Measurements from ENCODE around the gene ZNF710. TPM values are rescaled to one million over a fixed set of nuclear protein-coding genes. Genes with fewer than 3 reads are reported as not detected.

Gene ZNF710
- total RNA-seq, 3 donors from 2014 or later (not counting 1 experiment from before 2014, with no cell fraction given): 26.5 to 43.1 (median 26.6) TPM

- Histone ChIP-seq H3K9me3 (ENCODE audit: control insufficient read depth, insufficient read depth, low read length) (peaks cover 6% of the 10 kb centered on the region), H3K4me1 (ENCODE audit: control insufficient read depth, insufficient read depth, low read length) (peaks cover 37% of the 10 kb centered on the region), H3K4me3 (ENCODE audit: low read length) (no peak overlapping the region), H3K27me3 (ENCODE audit: control insufficient read depth, insufficient read depth, low read length) (no peaks in the 10 kb centered on the region), H3K27ac (ENCODE audit: low read length) (peak overlapping the region; percentile 79), H3K36me3 (ENCODE audit: control insufficient read depth, insufficient read depth, low read length) (no peaks in the 10 kb centered on the region)
- intact Hi-C loops (cut with micrococcal nuclease): no loop called here
- DNase-seq: peak in 1 of 2 donors; percentile 79
- ATAC-seq: peak; percentile 81 to 92 (median 82)
- Mint-ChIP-seq H3K9me3 (peaks cover 0 to 5% of the 10 kb centered on the region in 2 donors), H3K27me3 (ENCODE audit: low read depth in 2 of 2) (no peaks in the 10 kb centered on the region), H3K36me3 (no peaks in the 10 kb centered on the region), H3K4me3 (peak overlapping the region; percentile 73), H3K4me1 (peaks cover 39 to 59% of the 10 kb centered on the region in 2 donors), H3K27ac (peak overlapping the region; percentile 83 to 89)
- 13% methylated on average over 6 of the region's 6 CpGs for WGBS (ENCODE audit: insufficient coverage)
- no peak for TF ChIP-seq CTCF (IDR thresholded peaks at IDR 0.05)
Observed at GRCh38 chr15:90013503-90013937, 12.4 kb downstream of the ZNF710 start.

- TF ChIP-seq CTCF (IDR thresholded peaks at IDR 0.05): no peak
- Mint-ChIP-seq H3K27ac (no peak overlapping the region), H3K36me3 (no peaks in the 10 kb centered on the region), H3K4me3 (no peak overlapping the region), H3K9me3 (peaks cover 0 to 5% of the 10 kb centered on the region in 2 donors), H3K4me1 (peaks cover 37 to 51% of the 10 kb centered on the region in 2 donors), H3K27me3 (ENCODE audit: low read depth in 2 of 2) (no peaks in the 10 kb centered on the region)
- H3K4me1 ChIP-seq (ENCODE audit: control insufficient read depth, insufficient read depth, low read length): peaks cover 31% of the 10 kb centered on the region
- no peaks in the 10 kb centered on the region for H3K36me3 ChIP-seq (ENCODE audit: control insufficient read depth, insufficient read depth, low read length)
- no peak for DNase-seq
- no peak for ATAC-seq
- H3K9me3 ChIP-seq (ENCODE audit: control insufficient read depth, insufficient read depth, low read length): peaks cover 6% of the 10 kb centered on the region
- no peaks in the 10 kb centered on the region for H3K27me3 ChIP-seq (ENCODE audit: control insufficient read depth, insufficient read depth, low read length)
- WGBS (ENCODE audit: insufficient coverage): 86% methylated on average over 6 of the region's 6 CpGs
- H3K27ac ChIP-seq (ENCODE audit: low read length): no peak overlapping the region
- no peak overlapping the region for H3K4me3 ChIP-seq (ENCODE audit: low read length)
- intact Hi-C loops (cut with micrococcal nuclease): loop anchor here (2.0 kb wide), 1 partner anchor 20 kb away; no protein-coding TSS in a partner anchor
Observed at GRCh38 chr15:90015294-90015693, 14.2 kb downstream of the ZNF710 start.

GRCh38 chr15:90015749-90016148, 14.6 kb downstream of the ZNF710 start:
- Mint-ChIP-seq H3K27ac (no peak overlapping the region), H3K4me1 (peaks cover 41 to 51% of the 10 kb centered on the region in 2 donors), H3K36me3 (no peaks in the 10 kb centered on the region), H3K27me3 (ENCODE audit: low read depth in 2 of 2) (no peaks in the 10 kb centered on the region), H3K9me3 (peaks cover 0 to 5% of the 10 kb centered on the region in 2 donors), H3K4me3 (no peak overlapping the region)
- intact Hi-C loops (cut with micrococcal nuclease): loop anchor here (2.0 kb wide), 1 partner anchor 19 kb away; no protein-coding TSS in a partner anchor
- ATAC-seq: no peak
- no peaks in the 10 kb centered on the region for H3K27me3 ChIP-seq (ENCODE audit: control insufficient read depth, insufficient read depth, low read length)
- H3K4me3 ChIP-seq (ENCODE audit: low read length): no peak overlapping the region
- 88% methylated on average over 1 of the region's 8 CpGs for WGBS (ENCODE audit: insufficient coverage)
- TF ChIP-seq CTCF (IDR thresholded peaks at IDR 0.05): no peak
- DNase-seq: no peak
- no peaks in the 10 kb centered on the region for H3K36me3 ChIP-seq (ENCODE audit: control insufficient read depth, insufficient read depth, low read length)
- H3K9me3 ChIP-seq (ENCODE audit: control insufficient read depth, insufficient read depth, low read length): peaks cover 6% of the 10 kb centered on the region
- no peak overlapping the region for H3K27ac ChIP-seq (ENCODE audit: low read length)
- peaks cover 34% of the 10 kb centered on the region for H3K4me1 ChIP-seq (ENCODE audit: control insufficient read depth, insufficient read depth, low read length)

GRCh38 chr15:90016721-90017120, 15.6 kb downstream of the ZNF710 start:
- intact Hi-C loops (cut with micrococcal nuclease): no loop called here
- H3K27me3 Mint-ChIP-seq (ENCODE audit: low read depth in 2 of 2): no peaks in the 10 kb centered on the region
- no peak overlapping the region for H3K27ac ChIP-seq (ENCODE audit: low read length)
- no peak overlapping the region for H3K4me3 Mint-ChIP-seq
- H3K27ac Mint-ChIP-seq: no peak overlapping the region
- no peak for TF ChIP-seq CTCF (IDR thresholded peaks at IDR 0.05)
- H3K27me3 ChIP-seq (ENCODE audit: control insufficient read depth, insufficient read depth, low read length): no peaks in the 10 kb centered on the region
- DNase-seq (no peak), ATAC-seq (no peak)
- no peaks in the 10 kb centered on the region for H3K36me3 ChIP-seq (ENCODE audit: control insufficient read depth, insufficient read depth, low read length)
- no peaks in the 10 kb centered on the region for H3K36me3 Mint-ChIP-seq
- H3K4me3 ChIP-seq (ENCODE audit: low read length): no peak overlapping the region
- peaks cover 34% of the 10 kb centered on the region for H3K4me1 ChIP-seq (ENCODE audit: control insufficient read depth, insufficient read depth, low read length)
- H3K9me3 Mint-ChIP-seq: peaks cover 0 to 3% of the 10 kb centered on the region in 2 donors
- H3K9me3 ChIP-seq (ENCODE audit: control insufficient read depth, insufficient read depth, low read length): peaks cover 4% of the 10 kb centered on the region
- peaks cover 51 to 58% of the 10 kb centered on the region in 2 donors for H3K4me1 Mint-ChIP-seq
- WGBS (ENCODE audit: insufficient coverage): 66% methylated on average over 4 of the region's 4 CpGs
